SIG-M5 (cell line): ENCODE results near the gene SUGP2.

Experiments
- DNase-seq: peaks from one replicate; lab custom pipeline; 2025; lab: John Stamatoyannopoulos, UW

Gene SUGP2

GRCh38 chr19:18951721-18952281 lies 81.5 kb downstream of the SUGP2 start:
- DNase-seq, result no peak

DNA sequence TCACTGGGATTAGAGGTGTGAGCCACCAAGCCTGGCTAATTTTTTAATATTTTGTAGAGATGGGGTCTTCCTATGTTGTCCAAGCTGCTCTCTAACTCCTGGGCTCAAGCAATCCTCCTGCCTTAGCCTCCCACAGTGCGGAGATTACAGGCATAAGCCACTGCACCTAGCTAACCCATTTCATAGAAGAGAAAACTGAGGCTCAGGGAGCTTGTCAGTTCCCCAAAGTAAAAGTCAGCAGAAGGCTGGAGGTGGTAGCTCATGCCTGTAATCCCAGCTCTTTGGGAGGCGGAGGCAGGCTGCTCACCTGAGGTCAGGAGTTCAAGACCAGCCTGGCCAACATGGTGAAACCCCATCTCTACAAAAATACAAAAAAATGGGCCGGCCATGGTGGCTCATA lies 83.5 kb downstream of the SUGP2 start:
- no peak for DNase-seq

DNA sequence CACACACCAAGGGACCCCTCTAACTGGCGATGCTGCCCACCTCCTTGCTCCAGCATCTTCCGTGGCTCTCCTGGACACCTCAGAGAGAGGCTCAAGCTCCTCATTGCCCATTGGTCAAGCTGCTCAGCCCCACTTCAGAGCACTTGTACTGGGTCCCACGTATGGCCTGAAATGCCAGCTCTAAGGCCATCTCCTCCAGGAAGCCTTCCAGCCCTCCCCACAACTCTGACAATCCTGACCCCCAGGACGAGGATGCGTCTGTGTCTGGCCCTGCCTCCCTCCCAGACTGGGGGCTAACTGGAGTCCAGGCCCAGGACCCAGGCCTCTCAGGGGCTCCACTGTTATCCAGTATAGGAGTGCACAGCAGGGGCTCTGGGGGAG lies 84.4 kb downstream of the SUGP2 start:
- DNase-seq, result no peak

GRCh38 chr19:18948075-18948975 lies 85.0 kb downstream of the SUGP2 start:
- DNase-seq, result no peak

GRCh38 chr19:18946918-18947317 lies 86.4 kb downstream of the SUGP2 start:
- no peak for DNase-seq

GRCh38 chr19:18946335-18946734 lies 87.0 kb downstream of the SUGP2 start:
- no peak for DNase-seq

DNA sequence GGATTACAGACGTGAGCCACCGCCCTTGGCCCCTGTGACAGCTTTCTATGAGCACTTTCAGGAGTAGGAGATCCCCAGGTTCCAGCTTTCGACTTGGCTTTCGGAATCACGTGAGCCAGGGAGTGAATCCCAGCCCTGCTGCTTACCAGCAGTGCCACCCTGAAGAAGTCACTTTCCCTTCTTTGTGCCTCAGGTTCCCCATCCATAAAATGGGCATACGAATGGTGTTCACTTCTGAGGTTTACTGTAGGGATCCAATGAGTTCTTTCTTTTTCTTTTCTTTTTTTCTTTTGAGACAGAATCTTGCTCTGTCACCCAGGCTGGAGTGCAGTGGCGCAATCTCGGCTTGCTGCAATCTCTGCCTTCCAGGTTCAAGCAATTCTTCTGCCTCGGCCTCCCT lies 88.0 kb downstream of the SUGP2 start:
- DNase-seq, result no peak

DNA sequence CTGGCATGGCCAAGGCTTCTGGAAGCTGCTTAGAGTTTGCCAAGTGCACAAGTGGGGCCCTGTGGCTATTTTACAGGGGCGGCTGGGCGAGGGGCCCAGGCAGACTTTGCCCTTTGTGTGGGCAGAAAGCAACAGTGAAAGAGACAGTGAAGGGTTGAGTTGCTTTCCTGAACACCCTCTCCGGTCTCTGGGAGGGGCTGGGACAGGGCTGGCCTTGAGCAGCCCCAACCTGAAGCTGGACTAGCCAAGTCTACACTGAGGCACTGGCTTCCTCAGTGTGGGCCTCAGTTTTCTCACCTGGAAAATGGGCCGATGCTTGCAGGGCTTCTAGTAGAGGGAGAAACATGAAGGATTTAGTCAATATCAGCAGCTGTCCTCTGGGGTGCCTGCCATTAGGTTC lies 89.9 kb downstream of the SUGP2 start:
- no peak for DNase-seq

DNA sequence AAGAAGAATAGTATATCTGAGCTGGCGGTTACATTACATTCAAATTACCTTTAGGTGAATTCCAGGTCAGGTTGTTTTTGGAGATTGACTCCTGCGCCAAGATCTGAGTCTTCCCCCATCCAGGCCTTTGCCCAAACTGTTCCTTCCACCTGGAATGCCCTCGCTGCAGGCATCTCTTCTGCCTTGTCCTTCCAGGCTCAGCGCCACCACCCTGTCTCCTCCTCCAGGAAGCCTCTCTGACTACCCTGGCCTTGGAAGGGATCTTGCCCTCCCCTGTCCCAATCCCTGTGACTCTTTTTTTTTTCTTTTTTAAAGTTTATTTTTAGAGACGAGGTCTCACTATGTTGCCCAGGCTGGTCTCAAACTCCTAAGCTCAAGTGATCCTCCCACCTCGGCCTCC lies 90.6 kb downstream of the SUGP2 start:
- DNase-seq, result no peak

DNA sequence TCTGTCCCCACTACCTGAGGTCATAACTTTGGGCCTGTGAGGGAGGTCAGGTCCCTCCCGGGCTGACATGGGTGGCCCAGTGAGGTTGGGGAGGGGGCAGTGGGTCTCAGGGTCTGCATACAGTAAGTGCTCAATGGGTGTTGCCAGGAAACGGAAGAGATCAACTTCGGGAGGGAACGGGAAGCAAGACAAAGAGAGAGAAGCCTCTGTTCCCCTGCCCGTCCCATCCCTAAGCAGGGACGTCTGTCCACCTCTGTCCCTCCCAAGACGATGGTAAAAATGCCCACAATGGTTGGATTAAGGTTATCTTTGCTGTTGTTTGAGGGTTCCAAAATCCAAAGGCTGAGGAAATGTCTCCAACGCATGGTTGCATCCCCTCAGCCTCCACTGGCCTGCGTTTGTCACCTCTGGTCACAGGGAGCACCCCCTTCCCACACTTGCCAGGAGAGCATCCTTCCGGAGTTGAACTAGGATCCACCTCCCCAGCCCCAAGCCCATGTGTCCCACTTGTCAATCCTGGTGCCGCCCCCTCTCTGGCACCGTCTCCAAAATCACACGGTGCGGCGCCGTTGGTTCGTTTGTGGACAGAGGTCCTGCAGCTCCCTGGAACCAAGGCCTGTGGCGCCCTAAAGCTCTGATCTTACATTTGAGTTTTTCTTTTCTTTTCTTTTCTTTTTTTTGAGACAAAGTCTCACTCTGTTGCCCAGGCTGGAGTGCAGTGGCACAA lies 91.5 kb downstream of the SUGP2 start:
- no peak for DNase-seq
